HG03039 (cell line): ENCODE results near the gene MAGI1.

Source experiments
- ATAC-seq: cut with Tn5 transposase; IDR thresholded peaks from one replicate; pipeline ENCODE4 v1.9.1; 2021; ENCODE audit warnings: mild to moderate bottlenecking, moderate library complexity; ENCODE audit not compliant: unreplicated experiment

MAGI1 gene

DNA sequence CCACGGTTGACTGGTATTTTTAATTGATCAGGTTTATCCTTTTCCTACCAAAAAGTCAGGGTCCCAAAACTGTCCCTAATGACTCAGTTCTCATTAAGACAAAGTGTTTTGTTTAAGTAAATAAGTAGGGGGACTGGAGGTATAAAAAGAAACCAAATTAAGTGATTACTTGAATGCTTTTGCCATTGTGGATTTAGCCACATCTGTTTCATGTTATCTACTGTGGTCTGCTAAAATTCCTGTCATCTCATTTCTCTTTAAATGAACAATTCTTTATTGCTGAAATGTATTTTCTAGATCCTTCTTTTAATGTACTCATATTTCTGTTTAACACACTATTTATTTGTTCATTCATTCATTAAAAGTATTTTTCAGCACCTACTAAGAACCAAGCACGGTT, 725.1 kb downstream of the MAGI1 start:
- no peak for ATAC-seq

DNA sequence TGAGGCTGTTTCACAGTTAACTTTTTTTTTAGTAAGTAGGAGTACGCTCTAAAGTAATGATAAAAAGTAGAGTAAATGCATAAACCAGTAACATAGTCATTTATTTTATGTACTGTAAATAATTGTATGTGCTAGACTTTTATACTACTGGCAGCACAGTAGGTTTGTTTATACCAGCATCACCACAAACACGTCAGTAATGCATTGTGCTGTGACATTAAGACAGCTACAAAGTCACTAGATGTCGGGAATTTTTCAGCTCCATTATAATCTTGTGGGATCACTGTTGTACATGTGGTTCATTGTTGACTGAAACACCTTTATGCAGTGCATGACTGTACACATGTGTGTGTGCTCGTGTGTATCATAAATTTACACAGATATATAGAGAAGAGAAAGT, 732.9 kb downstream of the MAGI1 start:
- no peak for ATAC-seq
